GM18507 (cell line): ENCODE results near the gene NUTM2G.
A peak's percentile ranks its signal among the peaks of the same experiment; 100 is the strongest.
"Not testable (repeated sequence)": the region's sequence is repeated elsewhere in the genome, so short reads cannot be mapped to it uniquely, and the experiment has no call there.

Experiments
- DNase-seq: peaks from one replicate; pipeline ENCODE4 v3.0.0; 2011; ENCODE audit warnings: low read depth; ENCODE audit not compliant: insufficient read length; ENCODE audit errors: extremely low spot score
- FAIRE-seq: peaks from 2 replicates; lab custom pipeline; 2011; peaks lifted over from hg19 to GRCh38; lab: Jason Lieb, UNC

The NUTM2G gene, protein sequence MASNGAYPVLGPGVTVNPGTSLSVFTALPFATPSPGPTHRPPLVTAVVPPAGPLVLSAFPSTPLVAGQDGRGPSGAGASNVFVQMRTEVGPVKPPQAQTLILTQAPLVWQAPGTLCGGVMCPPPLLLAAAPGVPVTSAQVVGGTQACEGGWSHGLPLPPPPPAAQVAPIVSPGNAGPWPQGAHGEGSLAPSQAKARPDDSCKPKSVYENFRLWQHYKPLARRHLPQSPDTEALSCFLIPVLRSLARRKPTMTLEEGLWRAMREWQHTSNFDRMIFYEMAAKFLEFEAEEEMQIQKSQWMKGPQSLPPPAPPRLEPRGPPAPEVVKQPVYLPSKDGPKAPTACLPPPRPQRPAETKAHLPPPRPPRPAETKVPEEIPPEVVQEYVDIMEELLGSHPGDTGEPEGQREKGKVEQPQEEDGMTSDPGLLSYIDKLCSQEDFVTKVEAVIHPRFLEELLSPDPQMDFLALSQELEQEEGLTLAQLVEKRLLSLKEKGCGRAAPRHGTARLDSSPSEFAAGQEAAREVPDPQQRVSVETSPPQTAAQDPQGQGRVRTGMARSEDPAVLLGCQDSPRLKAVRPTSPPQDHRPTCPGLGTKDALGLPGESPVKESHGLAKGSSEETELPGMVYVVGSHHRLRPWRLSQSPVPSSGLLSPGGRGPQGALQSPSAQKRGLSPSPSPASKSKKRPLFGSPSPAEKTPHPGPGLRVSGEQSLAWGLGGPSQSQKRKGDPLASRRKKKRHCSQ

GRCh38 chr9:96928543-96928942, at the start of gene NUTM2G:
TSS of gene NUTM2G (plus strand) at chr9:96928843. CDS start at chr9:96929025, 182 bp downstream.
- DNase-seq, FAIRE-seq: not testable (repeated sequence)

DNA sequence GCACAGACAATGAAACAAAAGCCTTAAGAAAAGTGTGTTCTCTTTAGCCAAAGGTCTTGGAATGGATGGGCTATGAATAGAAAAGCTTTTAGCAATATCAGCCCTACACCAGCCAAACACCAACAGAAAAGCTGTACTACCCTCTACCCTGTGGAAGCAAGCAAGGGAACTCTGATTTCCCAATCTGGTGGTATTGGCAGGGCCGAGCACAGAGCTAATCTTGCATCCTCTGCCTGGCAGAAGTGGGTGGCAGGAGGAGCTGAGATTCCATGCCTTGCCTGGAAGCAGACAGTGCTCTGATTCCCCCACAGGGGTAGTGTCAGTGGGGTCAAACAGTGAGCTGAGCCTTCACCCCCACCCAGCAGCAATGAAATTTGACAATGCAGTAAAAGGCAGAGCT, 44.7 kb upstream of the NUTM2G start:
- FAIRE-seq (no peak), DNase-seq (no peak)

GRCh38 chr9:96884443-96884842, 44.2 kb upstream of the NUTM2G start:
- FAIRE-seq (no peak), DNase-seq (no peak)

GRCh38 chr9:96885424-96885823, 43.2 kb upstream of the NUTM2G start:
- DNase-seq (no peak), FAIRE-seq (no peak)

- FAIRE-seq (no peak), DNase-seq (no peak)
These were observed 40.1 kb upstream of the NUTM2G start for GRCh38 chr9:96888591-96888990.

DNA sequence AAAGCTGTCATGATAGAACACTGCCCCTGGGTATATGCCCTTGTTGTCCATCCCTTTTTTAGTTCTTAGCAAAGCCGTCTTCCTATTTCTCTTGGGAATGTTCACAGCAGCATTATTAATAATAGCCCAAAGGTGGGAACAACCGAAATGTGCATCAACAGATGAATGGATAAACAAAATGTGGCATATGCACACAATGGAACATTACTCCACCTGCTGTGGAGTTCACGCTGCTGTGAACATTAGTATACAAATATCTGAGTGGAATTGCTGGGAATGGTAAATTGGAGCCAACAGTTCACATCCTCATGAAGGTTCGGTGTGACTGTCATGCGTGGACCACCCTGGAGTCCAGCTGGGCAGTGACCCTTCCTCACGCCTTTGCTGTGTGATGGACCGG, 36.5 kb upstream of the NUTM2G start:
- DNase-seq (no peak), FAIRE-seq (no peak)

GRCh38 chr9:96900010-96900409, 28.6 kb upstream of the NUTM2G start:
- not testable (repeated sequence) for DNase-seq

GRCh38 chr9:96904947-96905722, 23.5 kb upstream of the NUTM2G start:
- not testable (repeated sequence) for DNase-seq, FAIRE-seq

More at GRCh38 chr9:96900010-96900409, 28.6 kb upstream of the NUTM2G start:
- FAIRE-seq: not testable (repeated sequence)

- not testable (repeated sequence) for FAIRE-seq, DNase-seq
These were observed 20.2 kb upstream of the NUTM2G start for GRCh38 chr9:96908479-96908878.

GRCh38 chr9:96915539-96915938, 13.1 kb upstream of the NUTM2G start:
- FAIRE-seq: peak; percentile 5
- DNase-seq: not testable (repeated sequence)

DNA sequence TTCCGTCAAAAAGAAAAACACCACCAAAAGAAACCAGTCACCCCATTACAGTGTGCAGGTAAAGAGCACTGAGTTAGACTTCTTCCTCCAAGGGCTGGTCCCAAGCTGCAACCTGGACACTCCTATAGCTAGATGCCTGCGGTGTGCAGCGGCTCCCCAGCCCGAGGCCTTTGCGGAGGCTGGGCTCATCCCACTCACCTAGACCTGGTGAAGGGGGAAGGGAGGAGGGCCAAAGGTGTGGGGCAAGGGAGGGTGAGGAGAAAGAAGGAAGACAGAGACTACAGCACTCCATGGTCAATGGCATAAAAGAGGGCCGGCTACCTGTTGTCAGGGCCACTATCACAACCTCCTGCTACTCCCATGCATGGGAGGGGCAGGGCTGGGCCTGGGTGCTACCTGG, 12.1 kb upstream of the NUTM2G start:
- not testable (repeated sequence) for FAIRE-seq, DNase-seq

GRCh38 chr9:96918550-96918949, 10.1 kb upstream of the NUTM2G start:
- DNase-seq, FAIRE-seq: not testable (repeated sequence)

- FAIRE-seq, DNase-seq: not testable (repeated sequence)
These were observed 7.8 kb upstream of the NUTM2G start for GRCh38 chr9:96920803-96921202.

DNA sequence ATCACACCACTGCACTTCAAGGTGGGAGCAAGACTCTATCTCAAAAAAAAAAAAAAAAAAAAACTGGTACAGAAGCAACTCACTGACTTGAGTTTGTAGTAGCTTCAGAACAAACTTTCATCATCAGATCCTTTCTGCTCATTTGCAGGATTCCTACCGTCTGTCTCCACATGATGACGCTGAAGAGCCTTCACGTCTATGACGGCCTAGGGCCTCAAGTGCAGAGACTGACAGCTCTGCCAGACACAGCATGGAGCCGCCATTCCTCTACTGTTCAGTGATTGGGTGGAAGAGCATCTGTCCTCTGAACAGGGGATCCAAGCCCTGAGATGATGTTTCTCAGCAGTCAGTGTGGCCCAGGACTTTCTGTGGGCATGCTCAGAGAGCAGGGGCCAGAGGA, 3.1 kb upstream of the NUTM2G start:
- DNase-seq: not testable (repeated sequence)

DNA sequence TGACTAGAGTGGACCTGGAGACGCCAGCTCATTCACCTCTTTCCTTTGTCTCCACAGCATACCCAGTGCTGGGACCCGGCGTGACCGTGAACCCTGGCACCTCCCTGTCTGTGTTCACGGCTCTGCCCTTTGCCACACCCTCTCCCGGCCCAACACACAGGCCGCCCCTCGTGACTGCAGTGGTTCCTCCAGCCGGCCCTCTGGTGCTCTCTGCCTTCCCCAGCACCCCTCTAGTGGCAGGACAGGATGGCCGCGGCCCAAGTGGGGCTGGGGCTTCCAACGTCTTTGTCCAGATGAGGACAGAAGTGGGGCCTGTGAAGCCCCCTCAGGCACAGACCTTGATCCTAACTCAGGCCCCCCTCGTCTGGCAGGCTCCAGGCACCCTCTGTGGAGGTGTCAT, 3.0 kb downstream of the NUTM2G start:
- not testable (repeated sequence) for FAIRE-seq, DNase-seq

More for the DNA sequence above, 3.1 kb upstream of the NUTM2G start:
- not testable (repeated sequence) for FAIRE-seq

DNA sequence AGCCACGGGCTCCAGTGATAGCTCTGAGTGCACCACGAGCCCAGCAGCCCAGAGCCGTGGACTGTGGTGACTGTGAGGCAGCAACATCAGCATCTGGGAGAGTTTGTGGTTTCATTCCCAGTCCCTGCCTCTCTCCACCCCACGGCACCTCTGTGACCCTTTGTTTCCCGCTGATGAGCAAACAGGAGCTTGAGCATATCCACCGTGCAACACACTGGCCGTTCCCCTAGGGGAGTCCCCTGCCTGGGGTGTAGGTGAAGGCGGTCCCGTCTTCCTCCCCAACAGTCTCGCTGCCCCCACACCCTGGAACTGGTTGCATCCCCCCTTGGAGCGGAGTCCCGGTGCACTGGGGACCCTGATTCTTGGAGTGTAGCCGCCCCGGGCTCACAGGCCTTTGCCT, 5.5 kb downstream of the NUTM2G start:
- not testable (repeated sequence) for FAIRE-seq, DNase-seq

- FAIRE-seq, DNase-seq: not testable (repeated sequence)
These were observed 6.1 kb downstream of the NUTM2G start for GRCh38 chr9:96934706-96935105.

DNA sequence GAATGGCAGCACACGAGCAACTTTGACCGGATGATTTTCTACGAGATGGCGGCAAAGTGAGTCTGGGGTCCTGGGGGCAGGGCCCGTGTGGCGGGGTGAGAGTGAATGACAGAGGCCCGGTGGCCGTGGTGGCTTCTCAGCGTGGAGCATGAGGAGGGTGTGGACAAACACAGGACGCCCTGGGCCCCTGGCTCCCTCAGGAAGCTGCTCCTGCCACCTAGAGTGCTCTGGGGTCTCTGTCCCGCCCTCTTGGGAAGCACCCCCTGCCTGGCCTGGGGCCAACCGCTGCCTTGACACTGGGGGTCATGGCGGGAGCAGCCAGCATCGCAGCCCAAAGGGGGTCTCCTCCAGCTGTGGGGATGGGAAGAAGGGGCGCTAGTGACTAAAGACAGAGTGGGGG, 6.8 kb downstream of the NUTM2G start:
- not testable (repeated sequence) for FAIRE-seq, DNase-seq

- FAIRE-seq, DNase-seq: not testable (repeated sequence)
These were observed 8.8 kb downstream of the NUTM2G start for GRCh38 chr9:96937442-96937841.
